Progenitor cell of endocrine pancreas (in vitro differentiated cells): ENCODE results near the gene DBX1. TPM values are rescaled to one million over a fixed set of nuclear protein-coding genes. Genes with fewer than 3 reads are reported as not detected.

Experiments
- DNase-seq: peaks from one replicate; pipeline ENCODE4 v3.0.0; 2021; ENCODE audit warnings: low spot score; ENCODE audit not compliant: unreplicated experiment
- H3K27ac Mint-ChIP-seq: 2 replicates; pipeline ENCODE4 v1.8.0; 2021; ENCODE audit warnings: mild to moderate bottlenecking, moderate library complexity, mixed read lengths
- H3K27me3 Mint-ChIP-seq: 2 replicates; pipeline ENCODE4 v1.8.0; 2021; ENCODE audit warnings: mixed read lengths
- H3K36me3 Mint-ChIP-seq: 2 replicates; pipeline ENCODE4 v1.8.0; 2022; ENCODE audit warnings: mixed read lengths; ENCODE audit not compliant: insufficient read depth
- H3K4me1 Mint-ChIP-seq: 2 replicates; pipeline ENCODE4 v1.8.0; 2021; ENCODE audit warnings: low read depth, mixed read lengths
- H3K4me3 Mint-ChIP-seq: 2 replicates; pipeline ENCODE4 v1.8.0; 2021; ENCODE audit warnings: low read depth, mild to moderate bottlenecking, moderate library complexity, mixed read lengths
- H3K9me3 Mint-ChIP-seq: 2 replicates; pipeline ENCODE4 v1.8.0; 2021; ENCODE audit warnings: low read depth, mixed read lengths
- CTCF ChIP-seq: fragments of 200-600 bp; sonication (generic); IDR thresholded peaks from one replicate; pipeline ENCODE4 v1.5.0; 2021; ENCODE audit warnings: antibody characterized with exemption, mild to moderate bottlenecking; ENCODE audit not compliant: unreplicated experiment
- total RNA-seq: library from RNA; stranded (reverse); gene quantifications from 2 replicates; pipeline ENCODE4 v1.2.1, GENCODE V29; 2021

The DBX1 gene
- total RNA-seq, 1 donor from 2014 or later = not detected

GRCh38 chr11:20163783-20164481, 3.7 kb upstream of the DBX1 start:
- Mint-ChIP-seq H3K4me1 (peaks cover 8% of the 10 kb centered on the region), H3K27ac (no peak overlapping the region), H3K4me3 (peak overlapping the region; percentile 10), H3K36me3 (no peaks in the 10 kb centered on the region), H3K27me3 (peaks cover 89% of the 10 kb centered on the region), H3K9me3 (no peaks in the 10 kb centered on the region)
- no peak for DNase-seq
- TF ChIP-seq CTCF = no peak

GRCh38 chr11:20162824-20163782, 2.8 kb upstream of the DBX1 start:
- H3K27ac Mint-ChIP-seq = no peak overlapping the region
- no peaks in the 10 kb centered on the region for H3K9me3 Mint-ChIP-seq
- no peaks in the 10 kb centered on the region for H3K36me3 Mint-ChIP-seq
- H3K4me1 Mint-ChIP-seq = peaks cover 8% of the 10 kb centered on the region
- peak overlapping the region; percentile 10 for H3K4me3 Mint-ChIP-seq
- TF ChIP-seq CTCF = no peak
- peak; percentile 35 for DNase-seq
- H3K27me3 Mint-ChIP-seq = peaks cover 94% of the 10 kb centered on the region

GRCh38 chr11:20161923-20162744, 1.9 kb upstream of the DBX1 start:
- Mint-ChIP-seq H3K9me3 (no peaks in the 10 kb centered on the region), H3K27ac (no peak overlapping the region), H3K36me3 (no peaks in the 10 kb centered on the region), H3K27me3 (peaks cover 94% of the 10 kb centered on the region), H3K4me1 (peaks cover 8% of the 10 kb centered on the region), H3K4me3 (no peak overlapping the region)
- no peak for TF ChIP-seq CTCF
- DNase-seq = no peak

GRCh38 chr11:20161230-20161918, 1.1 kb upstream of the DBX1 start:
- no peaks in the 10 kb centered on the region for H3K36me3 Mint-ChIP-seq
- no peak for DNase-seq
- H3K27ac Mint-ChIP-seq = no peak overlapping the region
- H3K27me3 Mint-ChIP-seq = peaks cover 90% of the 10 kb centered on the region
- H3K4me3 Mint-ChIP-seq = no peak overlapping the region
- no peak for TF ChIP-seq CTCF
- H3K4me1 Mint-ChIP-seq = peaks cover 8% of the 10 kb centered on the region
- H3K9me3 Mint-ChIP-seq = no peaks in the 10 kb centered on the region
